Central memory CD8-positive, alpha-beta T cell (primary cell): Measurements from ENCODE around the gene PRSS1.
"Not testable (repeated sequence)": the region's sequence is repeated elsewhere in the genome, so short reads cannot be mapped to it uniquely, and the experiment has no call there.

Experiments
- ATAC-seq: fragments of 150-1000 bp; cut with Tn5 transposase; replicated peaks from 2 replicates; pipeline ENCODE4 v1.10.0; 2022; ENCODE audit warnings: mild to moderate bottlenecking, moderate FRiP score, moderate number of reproducible peaks; ENCODE audit not compliant: poor library complexity, severe bottlenecking; ENCODE audit errors: extremely low read depth
- DNase-seq, 2 donors: peaks; one replicate each; pipeline ENCODE4 v3.0.0; 2021; ENCODE audit warnings: low spot score in 2 of 2
- H3K27ac Mint-ChIP-seq: one replicate; pipeline ENCODE4 v1.8.0; 2022; ENCODE audit warnings: low read depth, mild to moderate bottlenecking, moderate library complexity, mixed read lengths
- H3K27me3 Mint-ChIP-seq: one replicate; pipeline ENCODE4 v1.8.0; 2022; ENCODE audit warnings: mixed read lengths
- H3K36me3 Mint-ChIP-seq: one replicate; pipeline ENCODE4 v1.8.0; 2022; ENCODE audit warnings: mild to moderate bottlenecking, moderate library complexity, mixed read lengths; ENCODE audit not compliant: insufficient read depth
- H3K4me1 Mint-ChIP-seq: one replicate; pipeline ENCODE4 v1.8.0; 2022; ENCODE audit warnings: mixed read lengths
- H3K4me3 Mint-ChIP-seq: one replicate; pipeline ENCODE4 v1.8.0; 2022; ENCODE audit warnings: mild to moderate bottlenecking, moderate library complexity, mixed read lengths
- H3K9me3 Mint-ChIP-seq: one replicate; pipeline ENCODE4 v1.8.0; 2022; ENCODE audit warnings: mixed read lengths

The PRSS1 gene

DNA sequence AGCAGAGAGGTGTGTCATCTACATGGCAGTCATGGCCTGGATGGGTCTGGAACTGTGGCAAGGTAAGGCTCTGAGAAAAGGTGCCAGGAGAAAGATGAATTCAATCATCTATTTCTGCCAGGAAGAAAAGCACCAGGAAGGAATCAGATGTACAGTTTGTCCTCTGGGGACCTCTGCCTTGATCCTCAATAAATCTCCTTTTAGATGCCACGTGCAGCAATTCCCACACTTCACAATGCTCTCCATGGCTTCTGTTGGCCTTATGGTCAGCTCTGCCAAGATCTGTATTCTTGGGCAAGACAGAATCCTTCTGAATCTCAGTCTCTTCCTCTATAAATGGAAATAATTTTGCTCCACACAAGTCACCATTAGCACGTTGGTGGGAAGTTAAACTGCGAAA, 19.6 kb downstream of the PRSS1 start:
- not testable (repeated sequence) for ATAC-seq, H3K27me3 Mint-ChIP-seq, H3K27ac Mint-ChIP-seq, H3K36me3 Mint-ChIP-seq, H3K4me3 Mint-ChIP-seq, H3K9me3 Mint-ChIP-seq, DNase-seq
- H3K4me1 Mint-ChIP-seq, result peaks cover 13% of the 10 kb centered on the region

DNA sequence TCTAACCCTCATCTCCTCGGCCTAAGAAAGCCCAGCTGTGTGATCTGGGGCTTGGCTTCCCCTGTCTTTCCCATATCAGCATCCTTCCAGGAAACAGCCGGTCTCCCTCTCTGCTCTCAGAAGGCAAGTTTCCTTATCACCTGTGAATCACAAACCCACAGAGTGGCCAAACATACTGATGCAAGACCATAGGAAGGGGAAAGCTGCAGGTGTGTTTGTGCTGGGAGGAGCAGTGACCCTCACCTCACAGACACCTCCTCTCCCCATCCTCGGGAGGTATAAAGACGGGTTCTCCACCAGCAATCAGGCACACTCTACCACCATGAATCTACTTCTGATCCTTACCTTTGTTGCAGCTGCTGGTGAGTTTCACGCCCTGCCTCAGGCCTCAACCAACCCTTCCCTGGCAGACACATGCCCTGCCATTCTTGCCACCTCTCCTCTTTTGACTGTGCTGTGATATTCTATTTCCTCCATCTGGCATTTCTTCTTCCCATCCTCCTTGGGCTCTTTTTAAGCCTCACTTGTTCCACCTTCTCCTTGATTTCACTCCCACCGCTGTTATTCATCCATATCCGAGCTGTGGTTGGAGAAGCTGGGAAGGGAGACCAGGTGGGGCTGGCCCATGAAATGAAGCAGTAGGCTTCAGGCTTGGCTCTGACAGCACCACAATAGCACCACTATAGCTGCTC, 21.5 kb downstream of the PRSS1 start, which contains the start of gene PRSS2:
Gene PRSS2 (plus strand): TSS at position 310 of the 692 bp plus-strand sequence. CDS start 13 bp downstream, at position 323.
- Mint-ChIP-seq H3K36me3 (peaks cover 5% of the 10 kb centered on the region), H3K9me3 (no peaks in the 10 kb centered on the region), H3K27ac (no peak within 1 kb of the TSS), H3K27me3 (no peaks in the 10 kb centered on the region), H3K4me3 (no peak within 1 kb of the TSS), H3K4me1 (peaks cover 13% of the 10 kb centered on the region)
- no peak for ATAC-seq
- DNase-seq, result no peak

- H3K27me3 Mint-ChIP-seq, result no peaks in the 10 kb centered on the region
- H3K4me3 Mint-ChIP-seq, result no peak overlapping the region
- peaks cover 8% of the 10 kb centered on the region for H3K36me3 Mint-ChIP-seq
- H3K4me1 Mint-ChIP-seq, result peaks cover 13% of the 10 kb centered on the region
- peak; percentile 19 for ATAC-seq
- no peaks in the 10 kb centered on the region for H3K9me3 Mint-ChIP-seq
- no peak overlapping the region for H3K27ac Mint-ChIP-seq
- no peak for DNase-seq
These were observed 22.1 kb downstream of the PRSS1 start for GRCh38 chr7:142771353-142771723.

DNA sequence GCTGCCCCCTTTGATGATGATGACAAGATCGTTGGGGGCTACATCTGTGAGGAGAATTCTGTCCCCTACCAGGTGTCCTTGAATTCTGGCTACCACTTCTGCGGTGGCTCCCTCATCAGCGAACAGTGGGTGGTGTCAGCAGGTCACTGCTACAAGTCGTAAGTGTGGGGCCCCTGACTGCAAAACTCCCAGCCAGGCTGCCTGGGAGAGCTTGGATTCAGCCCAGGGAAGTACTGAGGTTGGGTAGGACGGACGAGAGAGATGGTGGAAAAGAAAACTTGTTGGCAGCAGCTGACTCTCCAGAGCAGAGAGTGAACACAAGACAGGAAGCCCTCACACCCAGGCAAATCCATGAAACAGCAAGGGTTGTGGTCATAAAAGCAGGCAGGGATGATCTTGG, 22.8 kb downstream of the PRSS1 start:
- Mint-ChIP-seq H3K9me3 (no peaks in the 10 kb centered on the region), H3K4me1 (peaks cover 13% of the 10 kb centered on the region), H3K27ac (no peak overlapping the region), H3K36me3 (peaks cover 6% of the 10 kb centered on the region), H3K27me3 (no peaks in the 10 kb centered on the region), H3K4me3 (no peak overlapping the region)
- DNase-seq, result no peak
- no peak for ATAC-seq

- Mint-ChIP-seq H3K4me3 (no peak overlapping the region), H3K4me1 (peaks cover 13% of the 10 kb centered on the region), H3K27ac (no peak overlapping the region), H3K27me3 (no peaks in the 10 kb centered on the region), H3K9me3 (no peaks in the 10 kb centered on the region), H3K36me3 (peaks cover 6% of the 10 kb centered on the region)
- DNase-seq (no peak), ATAC-seq (no peak)
These were observed 23.4 kb downstream of the PRSS1 start for GRCh38 chr7:142772673-142773072.

GRCh38 chr7:142773230-142773629, 24.0 kb downstream of the PRSS1 start:
- peaks cover 13% of the 10 kb centered on the region for H3K4me1 Mint-ChIP-seq
- H3K27ac Mint-ChIP-seq, result no peak overlapping the region
- no peak for ATAC-seq
- no peaks in the 10 kb centered on the region for H3K27me3 Mint-ChIP-seq
- peaks cover 6% of the 10 kb centered on the region for H3K36me3 Mint-ChIP-seq
- no peak for DNase-seq
- H3K9me3 Mint-ChIP-seq, result no peaks in the 10 kb centered on the region
- no peak overlapping the region for H3K4me3 Mint-ChIP-seq

- no peak overlapping the region for H3K27ac Mint-ChIP-seq
- DNase-seq (no peak), ATAC-seq (no peak)
- no peak overlapping the region for H3K4me3 Mint-ChIP-seq
- peaks cover 6% of the 10 kb centered on the region for H3K36me3 Mint-ChIP-seq
- no peaks in the 10 kb centered on the region for H3K9me3 Mint-ChIP-seq
- H3K4me1 Mint-ChIP-seq, result peaks cover 13% of the 10 kb centered on the region
- H3K27me3 Mint-ChIP-seq, result no peaks in the 10 kb centered on the region
These were observed 24.9 kb downstream of the PRSS1 start for GRCh38 chr7:142773937-142774744.

GRCh38 chr7:142774826-142775225, 25.6 kb downstream of the PRSS1 start:
- Mint-ChIP-seq H3K36me3 (peaks cover 6% of the 10 kb centered on the region), H3K9me3 (no peaks in the 10 kb centered on the region), H3K4me3 (no peak overlapping the region), H3K4me1 (peaks cover 13% of the 10 kb centered on the region), H3K27ac (no peak overlapping the region), H3K27me3 (no peaks in the 10 kb centered on the region)
- no peak for DNase-seq
- no peak for ATAC-seq

GRCh38 chr7:142775351-142776115, 26.3 kb downstream of the PRSS1 start:
- H3K4me1 Mint-ChIP-seq, result peaks cover 11% of the 10 kb centered on the region
- DNase-seq, H3K4me3 Mint-ChIP-seq, H3K36me3 Mint-ChIP-seq, H3K27me3 Mint-ChIP-seq, H3K27ac Mint-ChIP-seq, H3K9me3 Mint-ChIP-seq, ATAC-seq: not testable (repeated sequence)

- H3K4me3 Mint-ChIP-seq, result no peak overlapping the region
These were observed 27.1 kb downstream of the PRSS1 start for GRCh38 chr7:142776206-142776844.

GRCh38 chr7:142776845-142777225, 27.6 kb downstream of the PRSS1 start:
- not testable (repeated sequence) for H3K27ac Mint-ChIP-seq

More at GRCh38 chr7:142776206-142776844, 27.1 kb downstream of the PRSS1 start:
- H3K27me3 Mint-ChIP-seq, result no peaks in the 10 kb centered on the region
- DNase-seq, result no peak
- no peaks in the 10 kb centered on the region for H3K9me3 Mint-ChIP-seq
- H3K27ac Mint-ChIP-seq, result no peak overlapping the region
- peaks cover 4% of the 10 kb centered on the region for H3K4me1 Mint-ChIP-seq
- no peak for ATAC-seq
- H3K36me3 Mint-ChIP-seq, result peaks cover 6% of the 10 kb centered on the region

GRCh38 chr7:142777318-142777717, 28.0 kb downstream of the PRSS1 start:
- peaks cover 6% of the 10 kb centered on the region for H3K36me3 Mint-ChIP-seq
- H3K4me1 Mint-ChIP-seq, result peaks cover 4% of the 10 kb centered on the region
- ATAC-seq, result no peak

More at GRCh38 chr7:142776845-142777225, 27.6 kb downstream of the PRSS1 start:
- H3K4me1 Mint-ChIP-seq, ATAC-seq, H3K9me3 Mint-ChIP-seq, H3K27me3 Mint-ChIP-seq, DNase-seq, H3K4me3 Mint-ChIP-seq, H3K36me3 Mint-ChIP-seq: not testable (repeated sequence)

More at GRCh38 chr7:142777318-142777717, 28.0 kb downstream of the PRSS1 start:
- Mint-ChIP-seq H3K27me3 (no peaks in the 10 kb centered on the region), H3K4me3 (no peak overlapping the region), H3K9me3 (no peaks in the 10 kb centered on the region), H3K27ac (no peak overlapping the region)
- no peak for DNase-seq
